SU-DHL-6 (cell line): ENCODE measurements around the gene METAP1.

Experiments
- CTCF ChIP-seq: fragments of 200-600 bp; sonication (generic); IDR thresholded peaks from one replicate; pipeline ENCODE4 v1.5.1; 2017; ENCODE audit warnings: antibody characterized with exemption, mild to moderate bottlenecking, low read length, moderate library complexity; ENCODE audit not compliant: insufficient read depth, poor library complexity, severe bottlenecking
- EZH2phosphoT487 ChIP-seq: fragments of 200-600 bp; sonication (generic), shearing (Covaris generic); conservative IDR thresholded peaks from 2 replicates; pipeline ENCODE4 v1.6.1; 2018; ENCODE audit warnings: mild to moderate bottlenecking, antibody characterized with exemption, low read length, moderate library complexity, mixed read lengths

DNA sequence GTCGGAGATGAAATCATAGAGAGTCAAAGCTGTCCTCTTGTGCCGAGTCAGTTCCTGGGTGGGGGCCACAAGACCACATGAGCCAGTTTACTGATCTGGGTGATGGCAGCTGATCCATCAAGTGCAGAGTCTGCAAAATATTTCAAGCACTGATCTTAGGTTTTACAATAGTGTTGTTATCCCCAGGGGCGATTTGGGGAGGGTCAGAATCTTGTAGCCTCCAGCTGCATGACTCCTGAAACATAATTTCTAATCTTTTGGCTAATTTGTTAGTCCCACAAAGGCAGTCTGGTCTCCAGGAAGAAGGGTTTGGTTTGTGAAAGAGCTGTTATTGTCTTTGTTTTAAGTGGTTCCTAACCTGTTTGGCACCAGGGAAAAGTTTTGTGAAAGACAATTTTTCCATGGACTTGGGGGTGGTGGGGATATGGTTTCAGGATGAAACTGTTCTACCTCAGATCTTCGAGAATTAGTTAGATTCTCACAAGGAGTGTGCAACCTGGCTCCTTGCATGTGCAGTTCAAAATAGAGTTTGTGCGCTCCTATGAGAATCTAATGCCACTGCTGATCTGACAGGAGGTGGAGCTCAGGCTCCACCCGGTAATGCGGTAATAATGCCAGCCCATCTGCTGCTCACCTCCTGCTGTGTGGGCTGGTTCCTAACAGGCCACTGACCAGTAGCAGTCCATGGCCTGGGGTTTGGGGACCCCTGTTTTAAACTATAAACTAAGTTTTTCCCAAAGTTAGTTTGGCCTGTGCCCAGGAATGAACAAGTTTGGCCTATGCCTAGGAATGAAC lies 29.2 kb downstream of the METAP1 start:
- TF ChIP-seq CTCF, result no peak
- no peak for TF ChIP-seq EZH2phosphoT487
